Small intestine (tissue), 7 donors: Measurements from ENCODE around the gene ZDHHC14. TPM values are rescaled to one million over a fixed set of nuclear protein-coding genes. Genes with fewer than 3 reads are reported as not detected.

Experiments used
- DNase-seq, 2 donors: peaks; one replicate each; pipeline versions ENCODE4 v3.0.0 to v3.0.0-alpha.2; 2013
- FAIRE-seq: peaks from 2 replicates; lab custom pipeline; 2012; peaks lifted over from hg19 to GRCh38; lab: Jason Lieb, UNC
- H3K27ac ChIP-seq, 3 donors: one replicate each; pipeline ENCODE4 v1.5.1; 2013; ENCODE audit warnings: low read length in 2 of 3, mild to moderate bottlenecking in 2 of 3, control low read depth in 1 of 3, inconsistent platforms in 1 of 3, low read depth in 1 of 3, moderate library complexity in 1 of 3
- H3K27me3 ChIP-seq, 3 donors: one replicate each; pipeline ENCODE4 v1.6.1; 2013; ENCODE audit warnings: low read length in 3 of 3, inconsistent platforms in 1 of 3; ENCODE audit not compliant: control insufficient read depth in 3 of 3, insufficient read depth in 3 of 3
- H3K36me3 ChIP-seq, 3 donors: one replicate each; pipeline ENCODE4 v1.6.1; 2013; ENCODE audit warnings: low read length in 3 of 3, inconsistent platforms in 1 of 3, low read depth in 1 of 3, mild to moderate bottlenecking in 1 of 3, moderate library complexity in 1 of 3; ENCODE audit not compliant: control insufficient read depth in 3 of 3, insufficient read depth in 2 of 3
- H3K4me1 ChIP-seq, 3 donors: one replicate each; pipeline ENCODE4 v1.6.1; 2013; ENCODE audit warnings: low read length in 2 of 3, inconsistent platforms in 1 of 3, low read depth in 1 of 3, mild to moderate bottlenecking in 1 of 3, moderate library complexity in 1 of 3; ENCODE audit not compliant: control insufficient read depth in 3 of 3, insufficient read depth in 2 of 3
- H3K4me3 ChIP-seq, 3 donors: one replicate each; pipeline ENCODE4 v1.5.1; 2013; ENCODE audit warnings: low read length in 3 of 3, control low read depth in 1 of 3, inconsistent platforms in 1 of 3, low read depth in 1 of 3, mild to moderate bottlenecking in 1 of 3, moderate library complexity in 1 of 3
- H3K9me3 ChIP-seq, 2 donors: one replicate each; pipeline ENCODE4 v1.6.1; 2013; ENCODE audit warnings: low read depth in 1 of 2, low read length in 1 of 2; ENCODE audit not compliant: control insufficient read depth in 2 of 2, insufficient read depth in 1 of 2
- WGBS, 3 donors: extraction: QIAGEN DNeasy Blood & Tissue Kit; methylation state at CpG; one replicate each; pipeline ENCODE4 v1.1.7; 2013; 5-methylcytosine and 5-hydroxymethylcytosine counted together
- polyA plus RNA-seq, 4 donors: library from polyadenylated mRNA; stranded (reverse) in 3 of 4; unstranded in 1 of 4; fragments of 200-250 nt in 3 of 4; fragments of 120-200 nt in 1 of 4; gene quantifications; one replicate each; pipeline versions ENCODE4 v1.2.1 to v1.2.3, GENCODE V29; 2013
- donor health status: healthy with polysubstance abuse.
- donor health status: control.
- donor health status: control.
- donor health status: Bipolar disorder and iron deficiency.
- donor health status: healthy.

Gene ZDHHC14
- polyA plus RNA-seq, 4 donors = 3.4 to 27.7 (median 10.3) TPM

GRCh38 chr6:157603971-157604370 lies 223.0 kb downstream of the ZDHHC14 start:
- no peak overlapping the region for H3K27ac ChIP-seq
- H3K4me3 ChIP-seq = no peak overlapping the region
- no peak for DNase-seq
- 94 to 98% (median 97%) methylated on average over 5 of the region's 5 CpGs for WGBS, 3 donors
- peaks cover 0 to 3% (median 0%) of the 10 kb centered on the region in 3 donors for H3K4me1 ChIP-seq
- FAIRE-seq = no peak
- H3K27me3 ChIP-seq = no peaks in the 10 kb centered on the region
- H3K36me3 ChIP-seq = peaks cover 0 to 44% (median 0%) of the 10 kb centered on the region in 3 donors
- no peaks in the 10 kb centered on the region for H3K9me3 ChIP-seq

GRCh38 chr6:157604816-157605215 lies 223.8 kb downstream of the ZDHHC14 start:
- FAIRE-seq = no peak
- Histone ChIP-seq H3K9me3 (no peaks in the 10 kb centered on the region), H3K27me3 (no peaks in the 10 kb centered on the region), H3K27ac (no peak overlapping the region), H3K4me3 (no peak overlapping the region), H3K36me3 (peaks cover 0 to 47% (median 0%) of the 10 kb centered on the region in 3 donors), H3K4me1 (peaks cover 0 to 3% (median 0%) of the 10 kb centered on the region in 3 donors)
- no peak for DNase-seq
- WGBS, 3 donors = 70 to 76% (median 73%) methylated on average over 2 of the region's 2 CpGs

GRCh38 chr6:157605484-157605883 lies 224.5 kb downstream of the ZDHHC14 start:
- Histone ChIP-seq H3K9me3 (no peaks in the 10 kb centered on the region), H3K36me3 (peaks cover 0 to 48% (median 0%) of the 10 kb centered on the region in 3 donors), H3K27ac (no peak overlapping the region), H3K4me1 (peaks cover 0 to 3% (median 0%) of the 10 kb centered on the region in 3 donors), H3K27me3 (no peaks in the 10 kb centered on the region), H3K4me3 (no peak overlapping the region)
- 91 to 95% (median 92%) methylated on average over 8 of the region's 8 CpGs for WGBS, 3 donors
- DNase-seq = no peak
- FAIRE-seq = no peak

GRCh38 chr6:157606516-157606915 lies 225.5 kb downstream of the ZDHHC14 start:
- no peak overlapping the region for H3K4me3 ChIP-seq
- no peaks in the 10 kb centered on the region for H3K27me3 ChIP-seq
- no peak overlapping the region for H3K27ac ChIP-seq
- 84 to 93% (median 90%) methylated on average over 9 of the region's 9 CpGs for WGBS, 3 donors
- H3K36me3 ChIP-seq = peaks cover 0 to 49% (median 0%) of the 10 kb centered on the region in 3 donors
- DNase-seq = no peak
- H3K9me3 ChIP-seq = no peaks in the 10 kb centered on the region
- FAIRE-seq = no peak
- H3K4me1 ChIP-seq = peaks cover 0 to 3% (median 0%) of the 10 kb centered on the region in 3 donors

GRCh38 chr6:157607317-157608109 lies 226.5 kb downstream of the ZDHHC14 start:
- 70 to 81% (median 78%) methylated on average over 12 of the region's 12 CpGs for WGBS, 3 donors
- H3K27me3 ChIP-seq = no peaks in the 10 kb centered on the region
- H3K4me1 ChIP-seq = peaks cover 0 to 3% (median 0%) of the 10 kb centered on the region in 3 donors
- no peak for FAIRE-seq
- H3K27ac ChIP-seq = no peak overlapping the region
- peaks cover 0 to 54% (median 0%) of the 10 kb centered on the region in 3 donors for H3K36me3 ChIP-seq
- H3K9me3 ChIP-seq = no peaks in the 10 kb centered on the region
- DNase-seq = no peak
- no peak overlapping the region for H3K4me3 ChIP-seq

GRCh38 chr6:157608221-157609075 lies 227.5 kb downstream of the ZDHHC14 start:
- WGBS, 3 donors = 90 to 95% (median 91%) methylated on average over 16 of the region's 16 CpGs
- Histone ChIP-seq H3K27me3 (no peaks in the 10 kb centered on the region), H3K4me3 (no peak overlapping the region), H3K36me3 (peaks cover 0 to 46% (median 0%) of the 10 kb centered on the region in 3 donors), H3K9me3 (no peaks in the 10 kb centered on the region), H3K4me1 (peaks cover 0 to 3% (median 2%) of the 10 kb centered on the region in 3 donors), H3K27ac (no peak overlapping the region)
- no peak for DNase-seq
- FAIRE-seq = no peak

GRCh38 chr6:157609117-157609516 lies 228.1 kb downstream of the ZDHHC14 start:
- H3K4me1 ChIP-seq = peaks cover 0 to 3% (median 2%) of the 10 kb centered on the region in 3 donors

GRCh38 chr6:157609556-157609955 lies 228.6 kb downstream of the ZDHHC14 start:
- no peak for FAIRE-seq
- Histone ChIP-seq H3K27me3 (no peaks in the 10 kb centered on the region), H3K36me3 (peaks cover 0 to 40% (median 0%) of the 10 kb centered on the region in 3 donors), H3K4me1 (peaks cover 0 to 3% (median 2%) of the 10 kb centered on the region in 3 donors), H3K27ac (no peak overlapping the region), H3K9me3 (no peaks in the 10 kb centered on the region), H3K4me3 (no peak overlapping the region)
- DNase-seq = no peak
- 88 to 97% (median 94%) methylated on average over 3 of the region's 3 CpGs for WGBS, 3 donors

More at GRCh38 chr6:157609117-157609516, 228.1 kb downstream of the ZDHHC14 start:
- Histone ChIP-seq H3K9me3 (no peaks in the 10 kb centered on the region), H3K4me3 (no peak overlapping the region), H3K36me3 (peaks cover 0 to 40% (median 0%) of the 10 kb centered on the region in 3 donors), H3K27me3 (no peaks in the 10 kb centered on the region), H3K27ac (no peak overlapping the region)
- DNase-seq = no peak
- 96 to 98% (median 97%) methylated on average over 6 of the region's 6 CpGs for WGBS, 3 donors
- FAIRE-seq = no peak
